Cardiac fibroblast (primary cell): Measurements from ENCODE around the gene RANGRF.

ENCODE experiments used
- DNase-seq, 2 donors: peaks; one replicate each; pipeline versions ENCODE4 v3.0.0 to v3.0.0-alpha.2; 2010; ENCODE audit warnings: low read depth in 2 of 2
- H3K4me3 ChIP-seq, 2 donors: replicated peaks in 1 of 2; 1 replicate in 1 of 2; 2 replicates in 1 of 2; pipeline ENCODE4 v1.5.1; 2011; ENCODE audit warnings: low read depth in 2 of 2, low read length in 2 of 2, mild to moderate bottlenecking in 2 of 2, moderate library complexity in 1 of 2
- TF ChIP-seq, protein P1 (sequence below): IDR thresholded peaks from one replicate; pipeline ENCODE4 v1.5.1; 2011; ENCODE audit warnings: low read depth, mild to moderate bottlenecking, low read length, inconsistent platforms

Gene RANGRF

DNA sequence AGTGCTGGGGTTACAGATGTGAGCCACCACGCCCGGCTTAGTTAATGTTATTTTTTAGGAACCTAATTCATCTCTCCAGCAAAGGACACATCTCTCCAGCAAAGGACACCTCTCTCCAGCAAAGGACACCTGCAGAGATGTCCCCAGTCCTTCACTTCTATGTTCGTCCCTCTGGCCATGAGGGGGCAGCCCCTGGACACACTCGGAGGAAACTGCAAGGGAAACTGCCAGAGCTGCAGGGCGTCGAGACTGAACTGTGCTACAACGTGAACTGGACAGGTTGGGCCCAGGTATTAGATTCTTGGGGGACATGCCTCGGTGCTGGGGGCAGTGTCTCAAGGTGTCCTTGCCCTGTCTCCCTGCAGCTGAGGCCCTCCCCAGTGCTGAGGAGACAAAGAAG lies 34.7 kb upstream of the RANGRF start:
- peak; percentile 30 to 37 for DNase-seq
- TF ChIP-seq, protein P1, sequence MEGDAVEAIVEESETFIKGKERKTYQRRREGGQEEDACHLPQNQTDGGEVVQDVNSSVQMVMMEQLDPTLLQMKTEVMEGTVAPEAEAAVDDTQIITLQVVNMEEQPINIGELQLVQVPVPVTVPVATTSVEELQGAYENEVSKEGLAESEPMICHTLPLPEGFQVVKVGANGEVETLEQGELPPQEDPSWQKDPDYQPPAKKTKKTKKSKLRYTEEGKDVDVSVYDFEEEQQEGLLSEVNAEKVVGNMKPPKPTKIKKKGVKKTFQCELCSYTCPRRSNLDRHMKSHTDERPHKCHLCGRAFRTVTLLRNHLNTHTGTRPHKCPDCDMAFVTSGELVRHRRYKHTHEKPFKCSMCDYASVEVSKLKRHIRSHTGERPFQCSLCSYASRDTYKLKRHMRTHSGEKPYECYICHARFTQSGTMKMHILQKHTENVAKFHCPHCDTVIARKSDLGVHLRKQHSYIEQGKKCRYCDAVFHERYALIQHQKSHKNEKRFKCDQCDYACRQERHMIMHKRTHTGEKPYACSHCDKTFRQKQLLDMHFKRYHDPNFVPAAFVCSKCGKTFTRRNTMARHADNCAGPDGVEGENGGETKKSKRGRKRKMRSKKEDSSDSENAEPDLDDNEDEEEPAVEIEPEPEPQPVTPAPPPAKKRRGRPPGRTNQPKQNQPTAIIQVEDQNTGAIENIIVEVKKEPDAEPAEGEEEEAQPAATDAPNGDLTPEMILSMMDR, result peak; percentile 32
- no peak overlapping the region for H3K4me3 ChIP-seq

DNA sequence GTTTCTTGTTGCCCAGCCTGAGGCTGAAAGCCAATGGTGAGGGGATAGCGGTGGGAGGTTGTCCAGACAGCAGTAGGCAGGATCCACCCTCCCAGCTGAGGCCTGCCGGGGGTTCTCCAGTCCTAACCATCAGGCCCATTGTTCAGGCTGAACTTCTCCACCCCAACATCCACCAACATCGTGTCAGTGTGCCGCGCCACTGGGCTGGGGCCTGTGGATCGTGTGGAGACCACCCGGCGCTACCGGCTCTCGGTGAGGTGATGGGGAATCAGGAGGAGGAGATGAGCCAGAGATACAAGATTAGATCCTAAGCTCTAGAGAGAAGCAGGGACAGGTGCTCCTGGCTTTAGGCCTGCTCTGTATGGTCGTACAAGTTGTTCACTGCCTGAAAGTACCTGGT lies 33.6 kb upstream of the RANGRF start:
- no peak overlapping the region for H3K4me3 ChIP-seq
- TF ChIP-seq, protein P1, result no peak
- no peak for DNase-seq

DNA sequence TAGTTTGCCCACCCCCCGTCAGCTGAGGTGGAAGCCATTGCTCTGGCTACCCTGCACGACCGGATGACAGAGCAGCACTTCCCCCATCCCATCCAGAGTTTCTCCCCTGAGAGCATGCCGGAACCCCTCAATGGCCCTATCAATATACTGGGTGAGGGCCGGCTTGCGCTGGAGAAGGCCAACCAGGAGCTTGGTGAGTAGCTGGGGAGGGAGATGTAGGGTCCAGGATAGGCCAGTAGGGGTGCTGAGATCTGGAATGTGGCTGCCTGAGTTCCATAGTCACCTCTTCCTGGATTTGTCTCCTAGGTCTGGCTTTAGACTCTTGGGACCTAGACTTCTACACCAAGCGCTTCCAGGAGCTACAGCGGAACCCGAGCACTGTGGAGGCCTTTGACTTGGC lies 33.0 kb upstream of the RANGRF start:
- DNase-seq, result no peak
- TF ChIP-seq, protein P1, result peak; percentile 10
- H3K4me3 ChIP-seq, result no peak overlapping the region

DNA sequence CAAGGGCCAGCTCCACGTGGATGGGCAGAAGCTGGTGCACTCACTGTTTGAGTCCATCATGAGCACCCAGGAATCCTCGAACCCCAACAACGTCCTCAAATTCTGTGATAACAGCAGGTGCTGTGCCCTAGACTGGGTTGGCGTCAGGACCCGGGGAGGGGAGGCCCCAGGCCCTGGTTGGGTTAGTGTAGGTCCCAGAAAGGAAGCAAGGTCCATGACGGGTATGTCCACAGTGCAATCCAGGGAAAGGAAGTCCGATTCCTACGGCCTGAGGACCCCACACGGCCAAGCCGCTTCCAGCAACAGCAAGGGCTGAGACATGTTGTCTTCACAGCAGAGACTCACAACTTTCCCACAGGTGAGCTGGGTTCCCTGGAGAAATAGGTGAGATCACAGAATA lies 32.2 kb upstream of the RANGRF start:
- no peak overlapping the region for H3K4me3 ChIP-seq
- TF ChIP-seq, protein P1, result no peak
- no peak for DNase-seq

DNA sequence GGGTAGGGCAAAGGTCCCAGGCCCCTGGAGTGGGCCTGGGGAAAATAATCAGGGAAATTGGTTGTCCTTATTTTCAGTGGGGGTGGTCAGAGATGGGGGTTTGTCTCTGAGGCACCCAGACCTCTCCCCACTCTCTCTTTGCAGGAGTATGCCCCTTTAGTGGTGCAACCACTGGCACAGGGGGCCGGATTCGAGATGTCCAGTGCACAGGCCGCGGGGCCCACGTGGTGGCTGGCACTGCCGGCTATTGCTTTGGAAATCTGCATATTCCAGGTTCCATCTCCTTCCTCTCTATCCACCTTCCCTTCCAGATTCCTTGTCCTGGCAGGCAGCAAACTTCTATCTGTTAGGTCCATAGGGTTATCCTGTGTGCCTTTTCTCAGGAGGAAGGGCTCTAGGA lies 31.8 kb upstream of the RANGRF start:
- DNase-seq, result no peak
- no peak overlapping the region for H3K4me3 ChIP-seq

DNA sequence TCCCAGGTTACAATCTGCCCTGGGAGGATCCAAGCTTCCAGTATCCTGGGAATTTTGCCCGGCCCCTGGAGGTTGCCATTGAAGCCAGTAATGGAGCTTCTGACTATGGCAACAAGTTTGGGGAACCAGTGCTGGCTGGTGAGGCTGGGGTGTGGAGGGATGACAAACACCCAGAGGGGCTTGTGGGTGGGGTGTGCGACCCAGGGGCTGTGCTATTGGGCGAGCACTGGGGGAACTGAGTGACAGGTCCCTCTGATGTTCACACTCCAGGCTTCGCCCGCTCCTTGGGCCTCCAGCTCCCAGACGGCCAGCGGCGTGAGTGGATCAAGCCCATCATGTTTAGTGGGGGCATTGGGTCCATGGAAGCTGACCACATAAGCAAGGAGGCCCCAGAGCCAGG lies 30.7 kb upstream of the RANGRF start:
- no peak overlapping the region for H3K4me3 ChIP-seq
- no peak for DNase-seq
- TF ChIP-seq, protein P1, result no peak

More for the DNA sequence above, 31.8 kb upstream of the RANGRF start:
- TF ChIP-seq, protein P1, result no peak

DNA sequence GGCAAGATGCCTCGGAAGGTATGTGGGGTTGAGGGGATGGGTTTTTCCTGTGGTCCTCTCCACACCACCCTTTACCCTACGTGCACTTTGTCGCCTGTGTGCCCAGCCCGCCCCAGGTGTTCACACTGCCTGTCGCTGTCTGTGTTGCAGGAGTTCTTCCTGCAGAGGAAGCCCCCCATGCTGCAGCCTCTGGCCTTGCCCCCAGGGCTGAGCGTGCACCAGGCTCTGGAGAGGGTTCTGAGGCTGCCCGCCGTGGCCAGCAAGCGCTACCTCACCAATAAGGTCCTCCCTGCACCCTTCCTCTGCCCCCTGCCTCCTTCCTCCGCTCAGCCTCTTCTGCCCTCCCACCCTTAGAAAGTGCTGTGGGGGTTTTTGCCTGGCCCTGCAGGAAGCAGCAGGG lies 24.1 kb upstream of the RANGRF start:
- TF ChIP-seq, protein P1, result no peak
- H3K4me3 ChIP-seq, result no peak overlapping the region
- DNase-seq, result no peak
